IPS-18c (cell line): ENCODE measurements around the gene CLEC10A.
"Not testable (repeated sequence)": the region's sequence is repeated elsewhere in the genome, so short reads cannot be mapped to it uniquely, and the experiment has no call there.

Source experiments
- H3K4me3 ChIP-seq: 2 replicates; pipeline ENCODE4 v1.7.0; 2013; ENCODE audit warnings: low read depth, mild to moderate bottlenecking, low read length, moderate library complexity; ENCODE audit not compliant: insufficient read depth
- H3K9me3 ChIP-seq: one replicate; pipeline ENCODE4 v1.6.1; 2013; ENCODE audit warnings: mild to moderate bottlenecking, low read length, moderate library complexity; ENCODE audit not compliant: control insufficient read depth, insufficient read depth

CLEC10A gene

GRCh38 chr17:7079581-7080455 lies at the start of gene CLEC10A:
TSS of gene CLEC10A (minus strand) at chr17:7080251. CDS start at chr17:7078812, 1,439 bp downstream.
- no peak within 1 kb of the TSS for H3K4me3 ChIP-seq
- H3K9me3 ChIP-seq, result no peaks in the 10 kb centered on the region

- Histone ChIP-seq H3K4me3 (no peak overlapping the region), H3K9me3 (no peaks in the 10 kb centered on the region)
Measured at GRCh38 chr17:7129311-7129710, 49.3 kb upstream of the CLEC10A start.

- Histone ChIP-seq H3K9me3 (no peaks in the 10 kb centered on the region), H3K4me3 (no peak overlapping the region)
Measured at GRCh38 chr17:7128160-7128559, 48.1 kb upstream of the CLEC10A start.

GRCh38 chr17:7127501-7127900 lies 47.5 kb upstream of the CLEC10A start:
- H3K4me3 ChIP-seq, H3K9me3 ChIP-seq: not testable (repeated sequence)

- not testable (repeated sequence) for H3K4me3 ChIP-seq, H3K9me3 ChIP-seq
Measured at GRCh38 chr17:7126386-7126785, 46.3 kb upstream of the CLEC10A start.

GRCh38 chr17:7124923-7125322 lies 44.9 kb upstream of the CLEC10A start:
- Histone ChIP-seq H3K9me3 (no peaks in the 10 kb centered on the region), H3K4me3 (no peak overlapping the region)

GRCh38 chr17:7123844-7124243 lies 43.8 kb upstream of the CLEC10A start:
- H3K9me3 ChIP-seq, result no peaks in the 10 kb centered on the region
- no peak overlapping the region for H3K4me3 ChIP-seq

- H3K4me3 ChIP-seq, result no peak overlapping the region
- no peaks in the 10 kb centered on the region for H3K9me3 ChIP-seq
Measured at GRCh38 chr17:7122381-7122780, 42.3 kb upstream of the CLEC10A start.

- H3K4me3 ChIP-seq, H3K9me3 ChIP-seq: not testable (repeated sequence)
Measured at GRCh38 chr17:7120635-7121034, 40.6 kb upstream of the CLEC10A start.

- no peaks in the 10 kb centered on the region for H3K9me3 ChIP-seq
- H3K4me3 ChIP-seq, result no peak overlapping the region
Measured at GRCh38 chr17:7120123-7120522, 40.1 kb upstream of the CLEC10A start.

GRCh38 chr17:7119314-7119713 lies 39.3 kb upstream of the CLEC10A start:
- H3K9me3 ChIP-seq, result no peaks in the 10 kb centered on the region

GRCh38 chr17:7114875-7115614 lies 35.0 kb upstream of the CLEC10A start:
- H3K4me3 ChIP-seq, result no peak overlapping the region
- peaks cover 2% of the 10 kb centered on the region for H3K9me3 ChIP-seq

More at GRCh38 chr17:7119314-7119713, 39.3 kb upstream of the CLEC10A start:
- H3K4me3 ChIP-seq, result no peak overlapping the region

GRCh38 chr17:7114241-7114874 lies 34.3 kb upstream of the CLEC10A start, which contains the start of gene ASGR2:
TSS of gene ASGR2 (minus strand) at chr17:7114822. CDS start at chr17:7114240, 582 bp downstream.
- peaks cover 2% of the 10 kb centered on the region for H3K9me3 ChIP-seq
- H3K4me3 ChIP-seq, result no peak within 1 kb of the TSS

GRCh38 chr17:7113273-7114071 lies 33.4 kb upstream of the CLEC10A start:
- peaks cover 2% of the 10 kb centered on the region for H3K9me3 ChIP-seq
- no peak overlapping the region for H3K4me3 ChIP-seq

- no peak overlapping the region for H3K4me3 ChIP-seq
- H3K9me3 ChIP-seq, result peaks cover 2% of the 10 kb centered on the region
Measured at GRCh38 chr17:7112510-7113108, 32.6 kb upstream of the CLEC10A start.

- peaks cover 2% of the 10 kb centered on the region for H3K9me3 ChIP-seq
- H3K4me3 ChIP-seq, result no peak overlapping the region
Measured at GRCh38 chr17:7111784-7112509, 31.9 kb upstream of the CLEC10A start.
